K562 (cell line): Measurements from ENCODE around the gene KRT14. TPM values are rescaled to one million over a fixed set of nuclear protein-coding genes. Genes with fewer than 3 reads are reported as not detected.
A peak's percentile ranks its signal among the peaks of the same experiment; 100 is the strongest.

Source experiments
- BHLHE40 ChIP-seq: IDR thresholded peaks from 2 replicates; pipeline ENCODE4 v1.6.1; 2011; ENCODE audit warnings: low read length, improper control_type of control experiment
- E2F8 ChIP-seq: fragments of 450-650 bp; IDR thresholded peaks from 2 replicates; pipeline ENCODE4 v1.7.1; 2018; ENCODE audit warnings: mild to moderate bottlenecking, low read depth; ENCODE audit not compliant: partially characterized antibody
- HINFP ChIP-seq: fragments of 450-650 bp; conservative IDR thresholded peaks from 2 replicates; pipeline ENCODE4 v1.6.1; 2016; ENCODE audit warnings: missing genetic modification characterization, low read depth, mild to moderate bottlenecking, control low read depth, missing compliant biosample characterization
- HMBOX1 ChIP-seq: sonication (generic); IDR thresholded peaks from 2 replicates; pipeline ENCODE4 v1.6.1; 2016
- KDM2B ChIP-seq: fragments of 250-450 bp; sonication (Bioruptor Pico); IDR thresholded peaks from 2 replicates; pipeline ENCODE4 v1.8.0; 2021; ENCODE audit warnings: mild to moderate bottlenecking, moderate library complexity
- NCOA1 ChIP-seq: fragments of 450-650 bp; IDR thresholded peaks from 2 replicates; pipeline ENCODE4 v1.6.1; 2016; ENCODE audit warnings: low read depth
- NRF1 ChIP-seq, 2 experiments: fragments of 450-650 bp; IDR thresholded peaks in 1 of 2; conservative IDR thresholded peaks in 1 of 2; 2 replicates each; pipeline ENCODE4 v1.6.1; 2014; ENCODE audit warnings: mild to moderate bottlenecking in 2 of 2
- REST ChIP-seq, 2 experiments: fragments of 450-650 bp; formaldehyde crosslinking in 1 of 2; IDR thresholded peaks; 2 replicates each; pipeline versions ENCODE4 v1.4.0 to v1.6.1; 2014 to 2020; ENCODE audit warnings: mild to moderate bottlenecking in 2 of 2, borderline replicate concordance in 1 of 2, low read depth in 1 of 2
- ZNF639 ChIP-seq, 2 experiments: fragments of 200-800 bp in 1 of 2; sonication (Bioruptor generic) in 1 of 2; sonication (generic) in 1 of 2; formaldehyde crosslinking in 1 of 2; IDR thresholded peaks in 1 of 2; conservative IDR thresholded peaks in 1 of 2; 2 replicates each; pipeline versions ENCODE4 v1.5.0 to v1.6.1; 2016 to 2020; ENCODE audit warnings: missing compliant biosample characterization in 1 of 2, missing genetic modification characterization in 1 of 2, missing genetic modification reagents in 1 of 2
- polyA plus RNA-seq, 8 experiments: library from polyadenylated mRNA; depleted of rRNA in 4 of 8; stranded (reverse) in 5 of 8; unstranded in 3 of 8; fragments of >200 nt; fragmentation: Nextera tagmentation in 2 of 8; fragmentation: Illumina TruSeq in 1 of 8; extraction: Ambion mirVana in 2 of 8; extraction: Trizol in 1 of 8; gene quantifications; 2 replicates each; pipeline versions ENCODE4 v1.2.1 to v1.2.3, GENCODE V29; 2011 to 2014; ENCODE audit warnings: inconsistent platforms in 1 of 8, missing spikeins in 1 of 8
- total RNA-seq, 7 experiments: library from RNA; depleted of rRNA in 6 of 7; stranded (reverse); fragments of >200 nt in 6 of 7; fragmentation: Illumina TruSeq in 2 of 7; extraction: Trizol in 2 of 7; gene quantifications; 2 replicates each; pipeline versions ENCODE4 v1.2.1 to v1.2.3, GENCODE V29; 2011 to 2021; ENCODE audit warnings: low replicate concordance in 1 of 7

The KRT14 gene
- total and polyA plus RNA-seq, 9 of the 15 experiments (the other 6 are each of a cell fraction or from before 2014, with no cell fraction given) = 0.22 TPM; not detected in 8

- TF ChIP-seq HMBOX1 (peak; percentile 99), ZNF639 (CRISPR knock-in tag; conservative IDR thresholded peaks at IDR 0.05 in 1 of 2, IDR thresholded peaks at IDR 0.05 in 1 of 2) (peak in 1 of 2 experiments; percentile 72; a peak in 1 of 4 replicates), KDM2B (peak; percentile 52; the same call in 1 of the 2 replicates), NCOA1 (no peak), E2F8 (peak; percentile 15), REST (IDR thresholded peaks at IDR 0.05; ENCODE audit: borderline replicate concordance) (peak; percentile 15; the same call in 1 of the 2 replicates), REST (CRISPR knock-in tag; IDR thresholded peaks at IDR 0.05; ENCODE audit: low read depth) (no peak), NRF1 (conservative IDR thresholded peaks at IDR 0.05 in 1 of 2, IDR thresholded peaks at IDR 0.05 in 1 of 2) (peak; percentile 77 to 82), HINFP (tag) (0 out of 2 replicates have a peak, but pooled peaks have one; percentile 20), BHLHE40 (peak; percentile 46; the same call in 1 of the 2 replicates)
Observed at GRCh38 chr17:41549596-41550039, 37.1 kb downstream of the KRT14 start (continued).
